GM10266 (cell line): ENCODE results near the gene FRMD4A.

Experiments
- DNase-seq: peaks from one replicate; pipeline ENCODE4 v3.0.0; 2012; ENCODE audit errors: extremely low spot score
- CTCF ChIP-seq: IDR thresholded peaks from 2 replicates; pipeline ENCODE4 v1.5.1; 2012; ENCODE audit warnings: mild to moderate bottlenecking, low read depth; ENCODE audit not compliant: control insufficient read depth, insufficient read depth; ENCODE audit errors: missing control alignments

The FRMD4A gene

GRCh38 chr10:14345262-14345661 is 14.5 kb upstream of the FRMD4A start:
- no peak for DNase-seq
- no peak for TF ChIP-seq CTCF

GRCh38 chr10:14340051-14340744 is 9.5 kb upstream of the FRMD4A start:
- no peak for TF ChIP-seq CTCF
- no peak for DNase-seq

GRCh38 chr10:14336736-14337135 is 6.0 kb upstream of the FRMD4A start:
- no peak for TF ChIP-seq CTCF
- no peak for DNase-seq

GRCh38 chr10:14334771-14335170 is 4.0 kb upstream of the FRMD4A start:
- TF ChIP-seq CTCF = no peak
- DNase-seq = no peak

GRCh38 chr10:14333606-14334005 is 2.9 kb upstream of the FRMD4A start:
- TF ChIP-seq CTCF = no peak
- no peak for DNase-seq

- DNase-seq = no peak
- no peak for TF ChIP-seq CTCF
These were observed 2.2 kb upstream of the FRMD4A start for GRCh38 chr10:14332903-14333302.

- TF ChIP-seq CTCF = no peak
- no peak for DNase-seq
These were observed 964 bp downstream of the FRMD4A start for GRCh38 chr10:14329746-14330173.
